K562 (cell line): ENCODE data around the gene CA7. TPM values are rescaled to one million over a fixed set of nuclear protein-coding genes. Genes with fewer than 3 reads are reported as not detected.

ENCODE experiments used
- AFF4 ChIP-seq: sonication (generic); formaldehyde crosslinking; IDR thresholded peaks from 2 replicates; pipeline ENCODE4 v1.8.0; 2023; ENCODE audit warnings: mild to moderate bottlenecking, missing genetic modification reagents
- CBX3 ChIP-seq, 2 experiments: IDR thresholded peaks; 1 replicate in 1 of 2; 2 replicates in 1 of 2; pipeline ENCODE4 v1.6.1; 2012; ENCODE audit warnings: inconsistent platforms in 2 of 2, low read length in 2 of 2, borderline replicate concordance in 1 of 2, control low read depth in 1 of 2
- E2F1 ChIP-seq: sonication (generic); formaldehyde crosslinking; IDR thresholded peaks from 2 replicates; pipeline ENCODE4 v1.8.1; 2023; ENCODE audit warnings: mild to moderate bottlenecking, missing genetic modification reagents, moderate library complexity
- HNRNPLL ChIP-seq: fragments of 200-400 bp; formaldehyde crosslinking; IDR thresholded peaks from 2 replicates; pipeline ENCODE4 v1.6.1; 2017; ENCODE audit warnings: low read length, low read depth, mild to moderate bottlenecking; ENCODE audit not compliant: poor library complexity, severe bottlenecking
- KDM4B ChIP-seq, 2 experiments: fragments of 450-650 bp in 1 of 2; sonication (generic) in 1 of 2; IDR thresholded peaks; 2 replicates each; pipeline ENCODE4 v1.6.1; 2016 to 2017; ENCODE audit warnings: borderline replicate concordance in 2 of 2, antibody characterized with exemption in 1 of 2, low read depth in 1 of 2, mild to moderate bottlenecking in 1 of 2
- NKRF ChIP-seq: fragments of 450-650 bp; IDR thresholded peaks from 2 replicates; pipeline ENCODE4 v1.6.1; 2016; ENCODE audit warnings: borderline replicate concordance
- TARDBP ChIP-seq: fragments of 450-650 bp; IDR thresholded peaks from 2 replicates; pipeline ENCODE4 v1.6.1; 2016
- TBP ChIP-seq: optimal IDR thresholded peaks from 2 replicates; pipeline ENCODE3; 2011; ENCODE audit warnings: low read depth, low read length, improper control_type of control experiment
- UBTF ChIP-seq, 2 experiments: IDR thresholded peaks; 2 replicates each; pipeline ENCODE4 v1.6.1; 2012; ENCODE audit warnings: improper control_type of control experiment in 2 of 2, low read depth in 2 of 2, low read length in 2 of 2, borderline replicate concordance in 1 of 2
- ZNF212 ChIP-seq: fragments of 450-650 bp; formaldehyde crosslinking; IDR thresholded peaks from 2 replicates; pipeline ENCODE4 v1.4.0; 2020; ENCODE audit warnings: mild to moderate bottlenecking
- ZNF740 ChIP-seq, 3 experiments: fragments of 200-800 bp in 1 of 3; sonication (Bioruptor generic) in 1 of 3; sonication (generic) in 1 of 3; formaldehyde crosslinking in 1 of 3; IDR thresholded peaks; 2 replicates each; pipeline versions ENCODE4 v1.6.1 to v1.8.0; 2016 to 2022; ENCODE audit warnings: mild to moderate bottlenecking in 2 of 3, missing compliant biosample characterization in 2 of 3, missing genetic modification characterization in 2 of 3, missing genetic modification reagents in 1 of 3
- ZZZ3 ChIP-seq: fragments of 450-650 bp; IDR thresholded peaks from 2 replicates; pipeline ENCODE4 v1.6.1; 2016; ENCODE audit warnings: antibody characterized with exemption, mild to moderate bottlenecking, moderate library complexity
- polyA plus RNA-seq, 8 experiments: library from polyadenylated mRNA; depleted of rRNA in 4 of 8; stranded (reverse) in 5 of 8; unstranded in 3 of 8; fragments of >200 nt; fragmentation: Nextera tagmentation in 2 of 8; fragmentation: Illumina TruSeq in 1 of 8; extraction: Ambion mirVana in 2 of 8; extraction: Trizol in 1 of 8; gene quantifications; 2 replicates each; pipeline versions ENCODE4 v1.2.1 to v1.2.3, GENCODE V29; 2011 to 2014; ENCODE audit warnings: inconsistent platforms in 1 of 8, missing spikeins in 1 of 8
- total RNA-seq, 7 experiments: library from RNA; depleted of rRNA in 6 of 7; stranded (reverse); fragments of >200 nt in 6 of 7; fragmentation: Illumina TruSeq in 2 of 7; extraction: Trizol in 2 of 7; gene quantifications; 2 replicates each; pipeline versions ENCODE4 v1.2.1 to v1.2.3, GENCODE V29; 2011 to 2021; ENCODE audit warnings: low replicate concordance in 1 of 7

The CA7 gene
- total and polyA plus RNA-seq, 9 of the 15 experiments (the other 6 are each of a cell fraction or from before 2014, with no cell fraction given), result 0.03 to 0.07 (median 0.05) TPM; not detected in 5

- peak; percentile 41; the same call in 1 of the 2 replicates for TF ChIP-seq AFF4 (CRISPR knock-in tag)
- peak; percentile 94 for TF ChIP-seq NKRF
- TF ChIP-seq TARDBP, result peak; percentile 27; the same call in 1 of the 2 replicates
- TF ChIP-seq ZNF740 (CRISPR knock-in tag; IDR thresholded peaks at IDR 0.05), result 0 out of 2 replicates have a peak, but pooled peaks have one; percentile 44
- no peak for TF ChIP-seq ZNF740 (tag; IDR thresholded peaks at IDR 0.05)
- TF ChIP-seq HNRNPLL, result no peak
- peak; percentile 62 for TF ChIP-seq TBP
- TF ChIP-seq E2F1 (CRISPR knock-in tag), result 0 out of 2 replicates have a peak, but pooled peaks have one; percentile 39
- peak in 1 of 2 experiments; percentile 16; a peak in 1 of 3 replicates for TF ChIP-seq CBX3 (IDR thresholded peaks at IDR 0.05; ENCODE audit: borderline replicate concordance in 1 of 2, low read length in 2 of 2)
- TF ChIP-seq KDM4B (IDR thresholded peaks at IDR 0.05; ENCODE audit: borderline replicate concordance in 2 of 2, low read depth in 1 of 2), result peak in 1 of 2 experiments; percentile 51; a peak in 1 of 4 replicates
- TF ChIP-seq ZZZ3, result no peak
- TF ChIP-seq UBTF (IDR thresholded peaks at IDR 0.05; ENCODE audit: borderline replicate concordance in 1 of 2, low read depth in 2 of 2, low read length in 2 of 2), result peak in 1 of 2 experiments; percentile 72; a peak in 1 of 4 replicates
- TF ChIP-seq ZNF212 (CRISPR knock-in tag), result no peak
Observed at GRCh38 chr16:66880288-66881013, 36.2 kb downstream of the CA7 start, which contains the start of gene PDP2 (continued).
